Suppressor macrophage treated with lipopolysaccharide for 1 hour (primary cell): Measurements from ENCODE around the gene PIGC.

Experiments used
- DNase-seq, 3 donors: peaks; one replicate each; pipeline ENCODE4 v3.0.0-alpha.2; 2020 to 2022

Gene PIGC

DNA sequence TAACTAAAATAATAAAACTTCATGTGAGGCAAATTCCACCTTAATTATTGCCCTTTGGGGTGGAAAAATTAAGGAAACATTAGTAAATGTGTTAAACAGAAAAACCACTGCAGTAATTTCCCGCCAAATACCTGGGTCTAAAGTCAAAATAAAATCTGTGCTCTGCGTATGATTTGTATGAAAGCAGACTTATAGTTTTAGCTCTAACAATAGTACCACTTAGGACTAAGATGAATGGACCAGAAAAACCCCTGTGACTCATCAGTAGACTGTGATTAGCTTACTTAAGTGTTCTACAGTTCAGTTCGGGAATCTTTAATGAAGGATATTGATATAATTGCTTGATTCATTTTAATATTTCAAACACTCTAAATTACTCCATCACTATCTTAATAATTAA lies 46.6 kb downstream of the PIGC start:
- peak; percentile 45 to 61 (median 46) for DNase-seq

DNA sequence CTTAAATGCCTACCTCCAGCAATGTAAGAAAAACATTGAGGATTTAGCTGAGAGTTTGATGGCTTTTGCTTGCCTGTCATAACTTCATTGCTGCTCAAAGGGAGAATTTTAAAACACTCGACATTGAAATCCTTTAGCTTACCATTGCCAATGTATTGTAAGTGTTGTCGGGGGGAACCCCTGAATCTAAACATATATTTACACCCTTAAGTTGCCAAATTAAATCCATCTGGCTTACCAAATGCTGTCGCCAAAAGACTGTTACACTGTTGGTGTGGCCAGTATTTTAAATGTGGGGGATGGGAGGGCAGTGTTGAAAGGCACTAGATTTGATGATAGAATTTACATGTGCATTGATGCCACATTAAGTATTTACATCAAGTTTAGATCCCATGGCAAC lies 48.3 kb downstream of the PIGC start:
- DNase-seq: no peak

DNA sequence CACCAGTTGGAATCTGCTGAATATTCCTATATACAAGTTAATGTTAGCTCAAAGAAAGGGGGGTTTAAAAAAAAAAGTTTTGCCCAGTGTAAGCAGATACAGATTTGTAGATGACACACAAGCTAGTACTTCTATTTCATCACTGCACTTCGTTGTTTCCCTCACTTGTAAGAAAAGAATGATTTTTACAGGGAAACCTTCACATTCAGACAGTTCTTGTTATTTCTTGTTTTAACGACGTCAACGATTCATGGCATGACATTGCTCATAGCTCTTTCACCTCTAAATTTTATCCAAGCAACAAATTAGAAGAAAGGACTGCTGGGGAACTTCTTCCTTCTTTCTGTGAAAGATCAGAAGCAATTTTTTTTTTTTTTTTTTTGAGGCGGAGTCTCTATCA lies 49.1 kb downstream of the PIGC start:
- peak in 1 of 3 donors; percentile 29 for DNase-seq

- peak; percentile 61 to 78 (median 70) for DNase-seq
These were observed 49.6 kb downstream of the PIGC start for GRCh38 chr1:172394141-172394751.

GRCh38 chr1:172393354-172393753 lies 50.5 kb downstream of the PIGC start:
- DNase-seq: peak; percentile 78 to 87 (median 82)

- no peak for DNase-seq
These were observed 51.9 kb downstream of the PIGC start for GRCh38 chr1:172391976-172392375.
